Measurements from ENCODE around the gene PCGF3.
"Not testable (repeated sequence)": the region's sequence is repeated elsewhere in the genome, so short reads cannot be mapped to it uniquely, and the experiment has no call there.

The PCGF3 gene

DNA sequence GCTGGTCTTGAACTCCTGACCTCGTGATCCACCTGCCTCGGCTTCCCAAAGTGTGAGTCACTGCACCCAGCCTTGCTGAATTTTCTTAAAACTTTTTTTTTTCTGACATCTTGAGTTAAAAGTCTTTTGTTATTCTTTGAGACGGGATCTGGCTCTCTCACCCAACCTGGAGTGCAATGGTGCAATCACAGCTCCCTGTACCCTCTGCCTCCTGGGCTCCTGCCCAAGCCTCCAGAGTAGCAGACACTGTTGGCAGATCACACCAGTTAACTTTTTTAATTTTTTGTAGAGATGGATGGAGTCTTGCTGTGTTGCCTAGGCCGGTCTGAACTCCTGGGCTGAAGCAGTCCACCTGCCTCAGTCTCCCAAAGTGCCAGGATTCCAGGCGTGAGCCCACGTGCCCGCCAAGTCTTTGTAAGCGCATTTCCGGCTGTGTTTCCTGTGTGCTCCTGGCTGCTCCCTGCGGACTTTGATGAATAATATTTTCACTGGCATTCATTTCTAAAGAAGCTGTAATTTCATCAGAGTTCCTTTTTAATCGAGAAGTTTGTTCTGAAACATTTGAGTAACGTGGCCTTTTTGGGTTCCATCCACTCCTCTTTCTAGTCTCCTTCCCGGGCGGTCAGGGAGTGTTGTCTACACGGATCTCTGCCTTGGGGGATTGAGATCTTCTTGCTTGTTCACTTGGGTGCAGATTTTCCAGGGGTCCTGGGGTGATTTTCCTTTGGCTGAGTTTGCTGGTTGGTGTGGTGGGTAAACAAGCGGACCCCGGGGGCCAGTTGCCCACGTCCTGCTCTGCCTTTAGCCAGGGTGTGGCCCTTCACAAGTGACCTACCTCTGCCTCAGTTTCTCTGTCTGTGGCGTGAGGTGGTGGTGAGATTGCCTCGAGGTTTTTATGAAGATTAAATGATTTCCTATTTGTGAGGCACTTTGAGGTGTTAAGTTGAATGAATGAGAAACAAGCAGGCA, 44.4 kb downstream of the PCGF3 start:
- no peaks in the 10 kb centered on the region for H3K4me1 ChIP-seq (ENCODE audit: control extremely low read depth in 1 of 4, control insufficient read depth in 4 of 4, insufficient read depth in 4 of 4, low read length in 3 of 4)
- H3K9me3 ChIP-seq (ENCODE audit: control extremely low read depth in 1 of 5, control insufficient read depth in 4 of 5, insufficient read depth in 2 of 5, low read depth in 1 of 5, low read length in 4 of 5) = no peaks in the 10 kb centered on the region
- CTCF ChIA-PET = interaction anchor here (0.6 kb wide), 1 partner anchor 97 kb away, joined by 3 read pairs; no protein-coding TSS in a partner anchor
- H3K27me3 ChIP-seq (replicated peaks in 2 of 5; ENCODE audit: control insufficient read depth in 4 of 5, insufficient read depth in 5 of 5, low read length in 4 of 5) = no peaks in the 10 kb centered on the region
- H3K4me3 ChIP-seq (ENCODE audit: control insufficient read depth in 1 of 7, extremely low read depth in 1 of 7, insufficient read depth in 4 of 7, low read depth in 2 of 7, low read length in 6 of 7) = no peak overlapping the region
- no peak overlapping the region for H3K27ac ChIP-seq (ENCODE audit: insufficient read depth in 1 of 2, low read depth in 1 of 2, low read length in 2 of 2, poor library complexity in 1 of 2, severe bottlenecking in 2 of 2)
- POLR2A ChIA-PET = no interaction called here
- 98% methylated on average over 18 of the region's 20 CpGs for WGBS (ENCODE audit: insufficient coverage)
- peaks cover 7 to 61% (median 55%) of the 10 kb centered on the region in 4 experiments for H3K36me3 ChIP-seq (ENCODE audit: control insufficient read depth in 4 of 4, insufficient read depth in 4 of 4, low read length in 3 of 4)
- DNase-seq = no peak

DNA sequence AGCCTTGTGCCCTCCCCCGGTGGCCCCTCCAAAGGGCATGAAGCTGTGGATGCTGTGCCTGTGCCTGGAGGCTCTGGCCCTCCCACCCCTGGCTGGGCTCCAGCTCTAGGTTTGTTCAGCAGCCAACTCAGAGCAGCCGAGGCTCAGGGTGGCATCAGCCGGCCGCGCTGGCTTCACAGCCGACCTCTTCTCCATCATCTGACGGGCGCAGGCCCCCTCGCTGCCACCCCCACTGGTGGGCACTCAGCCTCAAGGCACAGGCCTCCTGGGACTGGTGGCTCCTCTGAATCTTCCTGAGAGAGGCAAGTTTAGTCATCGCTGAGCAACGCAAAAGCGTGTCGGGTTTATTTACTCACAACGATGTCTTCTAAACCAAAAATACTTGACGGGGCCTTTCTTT, 46.0 kb downstream of the PCGF3 start:
- ChIA-PET CTCF (interaction anchor here (1.5 to 3.5 kb wide), 2 partner anchors 10 to 12 kb away, joined by 6 to 18 read pairs; no protein-coding TSS in a partner anchor), POLR2A (no interaction called here)
- H3K27ac ChIP-seq (ENCODE audit: insufficient read depth in 1 of 2, low read depth in 1 of 2, low read length in 2 of 2, poor library complexity in 1 of 2, severe bottlenecking in 2 of 2) = no peak overlapping the region
- no peak for DNase-seq
- peaks cover 9 to 65% (median 60%) of the 10 kb centered on the region in 4 experiments for H3K36me3 ChIP-seq (ENCODE audit: control insufficient read depth in 4 of 4, insufficient read depth in 4 of 4, low read length in 3 of 4)
- no peaks in the 10 kb centered on the region for H3K4me1 ChIP-seq (ENCODE audit: control extremely low read depth in 1 of 4, control insufficient read depth in 4 of 4, insufficient read depth in 4 of 4, low read length in 3 of 4)
- H3K27me3 ChIP-seq (replicated peaks in 2 of 5; ENCODE audit: control insufficient read depth in 4 of 5, insufficient read depth in 5 of 5, low read length in 4 of 5) = no peaks in the 10 kb centered on the region
- 97% methylated on average over 15 of the region's 15 CpGs for WGBS (ENCODE audit: insufficient coverage)
- no peak overlapping the region for H3K4me3 ChIP-seq (ENCODE audit: control insufficient read depth in 1 of 7, extremely low read depth in 1 of 7, insufficient read depth in 4 of 7, low read depth in 2 of 7, low read length in 6 of 7)
- no peaks in the 10 kb centered on the region for H3K9me3 ChIP-seq (ENCODE audit: control extremely low read depth in 1 of 5, control insufficient read depth in 4 of 5, insufficient read depth in 2 of 5, low read depth in 1 of 5, low read length in 4 of 5)

DNA sequence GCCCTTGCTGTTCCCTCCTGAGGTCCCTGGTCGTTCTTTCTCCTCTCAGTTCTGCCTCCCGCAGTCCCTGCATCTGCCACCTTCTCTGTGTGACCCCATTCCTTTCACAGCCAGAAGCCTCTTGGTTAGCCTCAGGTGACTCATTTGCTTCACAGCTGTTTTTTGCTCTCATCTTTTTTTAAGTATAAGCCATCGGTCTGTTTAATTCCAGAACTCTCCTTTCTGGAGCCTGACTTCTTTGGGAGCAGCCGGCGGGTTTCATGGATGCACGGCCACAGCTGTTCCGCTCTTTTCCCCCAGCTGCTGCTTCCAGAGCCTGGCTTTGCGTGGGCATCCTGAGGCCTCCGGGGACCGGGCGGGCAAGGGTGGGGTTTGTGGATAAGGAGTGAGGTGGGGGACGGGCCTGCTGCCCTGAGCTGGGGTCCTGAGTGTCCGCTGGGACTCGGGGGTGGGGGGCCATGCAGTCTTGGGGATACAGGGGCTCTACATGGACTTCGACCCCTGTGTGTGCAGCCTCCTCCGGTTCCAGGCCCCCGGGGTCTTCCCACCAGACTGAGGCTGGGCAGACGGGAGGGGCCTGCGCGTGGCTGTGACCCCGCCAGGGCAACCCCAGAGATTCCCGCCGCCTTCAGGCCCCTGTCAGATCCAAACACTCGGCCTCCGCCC, 46.7 kb downstream of the PCGF3 start:
- DNase-seq = no peak
- H3K4me1 ChIP-seq (ENCODE audit: control extremely low read depth in 1 of 4, control insufficient read depth in 4 of 4, insufficient read depth in 4 of 4, low read length in 3 of 4) = no peaks in the 10 kb centered on the region
- ChIA-PET CTCF (interaction anchor here (1.5 to 3.5 kb wide), 2 partner anchors 11 to 13 kb away, joined by 6 to 18 read pairs; no protein-coding TSS in a partner anchor), POLR2A (no interaction called here)
- WGBS (ENCODE audit: insufficient coverage) = 97% methylated on average over 19 of the region's 25 CpGs
- no peaks in the 10 kb centered on the region for H3K9me3 ChIP-seq (ENCODE audit: control extremely low read depth in 1 of 5, control insufficient read depth in 4 of 5, insufficient read depth in 2 of 5, low read depth in 1 of 5, low read length in 4 of 5)
- no peak overlapping the region for H3K27ac ChIP-seq (ENCODE audit: insufficient read depth in 1 of 2, low read depth in 1 of 2, low read length in 2 of 2, poor library complexity in 1 of 2, severe bottlenecking in 2 of 2)
- no peaks in the 10 kb centered on the region for H3K27me3 ChIP-seq (replicated peaks in 2 of 5; ENCODE audit: control insufficient read depth in 4 of 5, insufficient read depth in 5 of 5, low read length in 4 of 5)
- H3K36me3 ChIP-seq (ENCODE audit: control insufficient read depth in 4 of 4, insufficient read depth in 4 of 4, low read length in 3 of 4) = peaks cover 13 to 71% (median 61%) of the 10 kb centered on the region in 4 experiments
- H3K4me3 ChIP-seq (ENCODE audit: control insufficient read depth in 1 of 7, extremely low read depth in 1 of 7, insufficient read depth in 4 of 7, low read depth in 2 of 7, low read length in 6 of 7) = no peak overlapping the region

- H3K9me3 ChIP-seq (ENCODE audit: control extremely low read depth in 1 of 5, control insufficient read depth in 4 of 5, insufficient read depth in 2 of 5, low read depth in 1 of 5, low read length in 4 of 5); DNase-seq; POLR2A ChIA-PET; H3K4me3 ChIP-seq (ENCODE audit: control insufficient read depth in 1 of 7, extremely low read depth in 1 of 7, insufficient read depth in 4 of 7, low read depth in 2 of 7, low read length in 6 of 7); H3K4me1 ChIP-seq (ENCODE audit: control extremely low read depth in 1 of 4, control insufficient read depth in 4 of 4, insufficient read depth in 4 of 4, low read length in 3 of 4); H3K27ac ChIP-seq (ENCODE audit: insufficient read depth in 1 of 2, low read depth in 1 of 2, low read length in 2 of 2, poor library complexity in 1 of 2, severe bottlenecking in 2 of 2); H3K27me3 ChIP-seq (replicated peaks in 2 of 5; ENCODE audit: control insufficient read depth in 4 of 5, insufficient read depth in 5 of 5, low read length in 4 of 5): not testable (repeated sequence)
- CTCF ChIA-PET = interaction anchor here (3.5 kb wide), 1 partner anchor 11 kb away, joined by 18 read pairs; no protein-coding TSS in a partner anchor
- peaks cover 14 to 68% (median 56%) of the 10 kb centered on the region in 4 experiments for H3K36me3 ChIP-seq (ENCODE audit: control insufficient read depth in 4 of 4, insufficient read depth in 4 of 4, low read length in 3 of 4)
- WGBS (ENCODE audit: insufficient coverage) = 96% methylated on average over 12 of the region's 13 CpGs
Measured at GRCh38 chr4:753186-753585, 47.6 kb downstream of the PCGF3 start.

GRCh38 chr4:754221-755120, 48.8 kb downstream of the PCGF3 start:
- Histone ChIP-seq H3K36me3 (ENCODE audit: control insufficient read depth in 4 of 4, insufficient read depth in 4 of 4, low read length in 3 of 4) (peaks cover 10 to 60% (median 51%) of the 10 kb centered on the region in 4 experiments), H3K4me1 (ENCODE audit: control extremely low read depth in 1 of 4, control insufficient read depth in 4 of 4, insufficient read depth in 4 of 4, low read length in 3 of 4) (no peaks in the 10 kb centered on the region), H3K4me3 (ENCODE audit: control insufficient read depth in 1 of 7, extremely low read depth in 1 of 7, insufficient read depth in 4 of 7, low read depth in 2 of 7, low read length in 6 of 7) (no peak overlapping the region), H3K27ac (ENCODE audit: insufficient read depth in 1 of 2, low read depth in 1 of 2, low read length in 2 of 2, poor library complexity in 1 of 2, severe bottlenecking in 2 of 2) (no peak overlapping the region), H3K27me3 (replicated peaks in 2 of 5; ENCODE audit: control insufficient read depth in 4 of 5, insufficient read depth in 5 of 5, low read length in 4 of 5) (no peaks in the 10 kb centered on the region), H3K9me3 (ENCODE audit: control extremely low read depth in 1 of 5, control insufficient read depth in 4 of 5, insufficient read depth in 2 of 5, low read depth in 1 of 5, low read length in 4 of 5) (no peaks in the 10 kb centered on the region)
- CTCF ChIA-PET = interaction anchor here (3.5 kb wide), 1 partner anchor 13 kb away, joined by 18 read pairs; no protein-coding TSS in a partner anchor
- POLR2A ChIA-PET = no interaction called here
- DNase-seq = no peak
- 97% methylated on average over 31 of the region's 32 CpGs for WGBS (ENCODE audit: insufficient coverage)

GRCh38 chr4:757111-757510, 51.5 kb downstream of the PCGF3 start:
- POLR2A ChIA-PET = no interaction called here
- Histone ChIP-seq H3K9me3 (ENCODE audit: control extremely low read depth in 1 of 5, control insufficient read depth in 4 of 5, insufficient read depth in 2 of 5, low read depth in 1 of 5, low read length in 4 of 5) (no peaks in the 10 kb centered on the region), H3K27ac (ENCODE audit: insufficient read depth in 1 of 2, low read depth in 1 of 2, low read length in 2 of 2, poor library complexity in 1 of 2, severe bottlenecking in 2 of 2) (no peak overlapping the region), H3K27me3 (replicated peaks in 2 of 5; ENCODE audit: control insufficient read depth in 4 of 5, insufficient read depth in 5 of 5, low read length in 4 of 5) (no peaks in the 10 kb centered on the region), H3K36me3 (ENCODE audit: control insufficient read depth in 4 of 4, insufficient read depth in 4 of 4, low read length in 3 of 4) (peaks cover 13 to 54% (median 44%) of the 10 kb centered on the region in 4 experiments), H3K4me3 (ENCODE audit: control insufficient read depth in 1 of 7, extremely low read depth in 1 of 7, insufficient read depth in 4 of 7, low read depth in 2 of 7, low read length in 6 of 7) (no peak overlapping the region), H3K4me1 (ENCODE audit: control extremely low read depth in 1 of 4, control insufficient read depth in 4 of 4, insufficient read depth in 4 of 4, low read length in 3 of 4) (no peaks in the 10 kb centered on the region)
- DNase-seq = no peak
- 93% methylated on average over 19 of the region's 20 CpGs for WGBS (ENCODE audit: insufficient coverage)
- CTCF ChIA-PET = interaction anchor here (1.0 to 1.8 kb wide), 2 partner anchors 9 to 15 kb away, joined by 4 to 5 read pairs; no protein-coding TSS in a partner anchor

Data from common myeloid progenitor, CD34-positive (primary cell).